Measurements from ENCODE around the gene DCLRE1C.
"Not testable (repeated sequence)": the region's sequence is repeated elsewhere in the genome, so short reads cannot be mapped to it uniquely, and the experiment has no call there.

Gene DCLRE1C

DNA sequence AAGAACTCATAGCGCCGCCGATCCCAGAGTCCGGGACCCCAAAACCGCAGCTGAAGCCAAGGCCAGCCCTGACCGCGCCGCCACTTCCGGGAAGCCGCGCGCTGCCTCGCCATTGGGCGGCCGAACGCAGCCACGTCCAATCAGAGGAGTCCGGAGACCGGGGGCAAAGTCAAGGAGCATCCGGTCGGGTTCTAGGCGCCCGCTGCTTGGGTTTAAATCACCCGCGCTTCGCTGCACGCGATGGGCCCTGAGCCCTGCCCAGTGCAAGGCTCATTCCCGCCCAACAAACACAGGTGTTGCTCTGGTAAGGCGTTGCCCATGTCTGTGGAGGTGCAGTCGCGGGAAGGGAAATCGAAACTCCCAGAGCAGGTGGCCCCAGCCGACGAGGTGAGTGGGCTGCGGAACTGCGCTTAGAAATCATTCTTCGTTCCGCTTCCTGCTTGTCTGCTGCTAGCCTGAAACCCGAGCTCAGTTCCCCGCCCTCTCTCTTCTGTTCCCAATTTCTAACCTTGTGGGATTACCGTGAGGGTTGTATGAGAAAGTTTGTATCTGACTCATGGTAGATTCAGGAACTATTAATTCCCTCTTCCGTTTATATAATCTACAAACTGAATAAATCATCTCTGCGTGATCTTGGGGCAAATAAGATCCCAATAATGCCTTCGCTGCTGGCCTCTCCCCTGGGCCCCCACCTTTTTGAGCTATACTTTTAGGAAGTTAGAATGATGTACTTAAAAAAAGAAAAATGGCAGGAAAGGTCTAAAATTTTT, at the start of gene DCLRE1C:
Gene DCLRE1C (minus strand): TSS at position 96 of the 770 bp plus-strand sequence. CDS start 86 bp downstream, at position 10.
- DNase-seq (ENCODE audit: low spot score) = peak; percentile 93

DNA sequence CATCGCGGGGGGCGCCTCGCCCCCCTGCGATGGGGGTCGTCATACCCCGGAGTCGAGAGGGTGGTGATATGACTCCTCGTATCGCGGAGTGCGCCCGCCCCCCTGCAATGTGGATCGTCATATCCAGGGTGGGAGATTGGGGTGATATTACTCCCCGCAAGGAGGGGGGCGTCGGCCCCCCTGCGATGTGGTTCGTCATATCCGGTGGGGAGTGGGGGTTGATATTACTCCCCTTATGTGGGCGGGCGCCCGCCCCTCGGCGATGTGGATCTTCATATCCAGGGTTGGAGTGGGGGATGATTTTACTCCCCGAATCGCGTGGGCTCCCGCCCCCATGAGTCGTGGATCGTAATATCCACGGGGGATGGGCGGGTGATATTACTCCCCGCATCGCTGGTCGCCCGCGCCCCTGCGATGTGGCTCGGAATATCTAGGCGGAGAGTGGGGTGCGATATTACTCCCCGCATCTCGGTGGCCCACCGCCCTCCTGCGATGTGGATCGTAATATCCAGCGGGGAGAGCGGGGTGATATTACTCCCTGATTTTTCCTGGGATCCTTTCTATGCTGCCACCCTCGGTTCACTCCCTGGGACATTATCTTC, 42.2 kb upstream of the DCLRE1C start:
- DNase-seq (ENCODE audit: low spot score) = no peak

DNA sequence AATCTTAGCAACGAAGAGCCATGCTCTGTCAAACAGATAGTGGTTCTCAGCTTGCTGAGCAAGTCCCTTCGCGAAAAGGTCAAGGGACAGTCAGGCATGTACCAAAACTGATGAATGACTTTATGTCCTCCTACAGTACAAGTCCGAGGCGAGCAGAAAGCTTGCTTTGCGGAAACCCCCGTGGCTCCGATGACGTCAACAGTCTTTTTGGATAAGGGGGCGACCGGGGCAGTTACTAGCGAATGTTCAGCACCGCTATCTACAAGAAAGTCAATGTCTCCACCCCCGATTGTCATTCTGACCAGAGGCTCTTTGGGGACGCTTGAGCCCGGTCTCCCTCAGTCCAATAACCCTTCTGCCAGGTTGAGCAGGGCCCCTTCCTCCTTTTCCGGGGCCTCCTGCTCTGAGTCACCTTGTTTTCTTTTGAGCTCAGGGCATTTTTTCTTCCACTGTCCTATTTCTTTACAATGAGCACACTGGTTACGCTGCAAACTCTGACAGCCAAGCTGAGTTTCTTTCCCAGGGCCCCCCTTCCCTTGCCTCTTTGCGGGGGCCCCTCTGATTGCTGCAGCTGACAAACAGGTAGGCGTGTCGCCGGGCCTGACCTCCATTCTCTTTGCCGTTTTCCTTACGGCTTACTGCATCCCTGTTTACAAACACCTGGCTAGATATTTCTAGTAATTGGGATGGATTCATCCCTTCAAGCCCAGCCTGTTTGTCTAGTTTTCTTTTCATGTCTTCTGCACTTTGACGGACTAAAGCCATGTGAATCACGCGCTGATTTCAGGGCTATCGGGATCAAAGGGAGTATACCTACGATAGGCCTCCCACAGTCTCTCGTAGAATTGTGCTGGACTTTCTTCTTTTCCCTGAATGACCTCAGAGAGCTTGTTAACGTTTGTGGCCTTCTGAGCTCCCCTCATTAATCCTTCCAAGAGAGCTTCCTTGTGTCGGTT, 39.9 kb upstream of the DCLRE1C start:
- not testable (repeated sequence) for DNase-seq (ENCODE audit: low spot score)

DNA sequence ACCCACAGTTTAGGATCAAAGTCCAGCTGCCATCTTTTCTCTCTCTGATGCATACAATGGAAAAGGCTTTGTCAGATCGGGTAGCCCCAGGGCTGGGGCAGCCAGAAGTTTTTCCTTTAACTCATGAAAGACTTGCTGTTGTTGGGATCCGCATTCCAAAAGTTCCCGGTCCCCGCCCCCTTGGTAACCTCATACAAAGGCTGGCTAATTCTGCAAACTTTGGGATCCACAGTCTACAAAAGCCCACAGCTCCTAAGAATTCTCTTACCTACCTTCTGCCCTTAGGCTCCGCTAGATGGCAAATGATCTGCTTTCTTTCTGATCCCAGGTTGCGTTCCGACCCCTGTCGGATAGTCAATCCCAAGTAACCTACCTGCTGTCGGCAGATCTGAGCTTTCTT, 38.4 kb upstream of the DCLRE1C start:
- not testable (repeated sequence) for DNase-seq (ENCODE audit: low spot score)

- DNase-seq (ENCODE audit: low spot score) = peak; percentile 52
Measured at GRCh38 chr10:14991035-14991749, 37.3 kb upstream of the DCLRE1C start.

- DNase-seq (ENCODE audit: low spot score) = not testable (repeated sequence)
Measured at GRCh38 chr10:14989552-14989951, 35.7 kb upstream of the DCLRE1C start.

DNA sequence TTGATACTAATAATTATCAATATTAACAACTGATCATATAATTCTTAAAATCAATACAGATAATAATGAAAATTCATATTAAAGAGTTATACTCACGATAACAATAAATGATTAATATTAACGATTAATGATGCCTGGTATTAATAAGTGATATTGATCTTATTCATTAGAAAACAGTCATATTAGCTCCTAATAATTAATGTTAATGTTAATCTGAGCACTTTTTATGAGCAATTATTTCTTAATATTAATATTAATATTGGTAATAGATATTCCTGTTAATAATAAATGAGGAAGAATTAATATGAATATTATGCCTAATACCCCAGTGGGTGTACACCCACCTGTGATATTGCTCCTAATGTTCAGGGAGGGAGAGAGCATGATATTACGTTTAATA, 28.8 kb upstream of the DCLRE1C start:
- DNase-seq (ENCODE audit: low spot score) = no peak

DNA sequence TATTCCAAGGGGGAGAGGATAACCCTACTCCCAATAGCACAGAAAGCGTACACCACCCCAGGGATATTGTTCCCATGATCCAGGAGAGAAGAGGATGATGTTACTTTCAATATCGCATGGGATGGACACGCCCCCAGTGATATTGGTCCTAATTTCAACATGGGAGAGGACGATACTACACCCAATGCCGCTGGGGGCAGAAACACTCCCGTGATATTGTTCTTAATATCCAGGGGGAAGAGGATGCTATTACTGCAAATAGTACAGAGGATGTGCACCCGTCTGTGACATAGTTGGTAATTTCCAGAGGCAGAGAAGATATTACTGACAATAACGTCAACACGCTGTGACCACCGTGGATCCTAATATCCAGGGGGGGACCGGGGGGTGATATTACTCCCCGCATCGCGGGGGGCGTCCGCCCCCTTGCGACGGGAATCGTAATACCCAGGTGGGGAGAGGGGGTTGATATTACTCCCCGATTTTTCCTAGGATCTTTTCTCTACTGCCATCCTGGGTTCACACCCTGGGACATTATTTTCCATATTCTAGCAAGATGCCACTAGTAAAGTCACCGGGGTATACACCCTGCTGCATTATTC, 21.9 kb upstream of the DCLRE1C start:
- DNase-seq (ENCODE audit: low spot score) = no peak

- DNase-seq (ENCODE audit: low spot score) = not testable (repeated sequence)
Measured at GRCh38 chr10:14974153-14974998, 20.5 kb upstream of the DCLRE1C start.

DNA sequence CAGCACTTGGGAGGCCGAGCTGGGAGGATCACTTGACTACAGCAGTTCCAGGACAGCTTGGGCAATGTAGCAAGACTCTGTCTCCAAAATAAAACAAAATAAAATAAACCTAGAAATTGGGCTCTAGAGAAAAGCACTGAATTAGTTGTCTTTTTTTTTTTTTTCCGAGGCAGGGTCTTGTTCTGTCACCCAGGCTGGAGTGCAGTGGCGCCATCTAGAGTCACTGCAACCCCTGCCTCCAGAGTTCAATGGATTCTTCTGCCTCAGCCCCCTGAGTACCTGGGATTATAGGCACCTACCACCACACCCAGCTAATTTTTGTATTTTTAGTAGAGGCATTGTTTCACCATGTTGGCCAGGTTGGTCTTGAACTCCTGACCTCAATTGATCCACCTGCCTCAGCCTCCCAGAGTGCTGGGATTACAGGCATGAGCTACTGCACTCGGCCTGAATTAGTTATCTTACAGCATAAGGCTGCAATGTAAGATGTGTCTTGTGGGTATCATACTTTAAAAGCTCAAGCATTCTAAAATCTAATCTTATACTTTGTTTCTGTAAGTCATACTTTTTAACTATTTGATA, 18.1 kb upstream of the DCLRE1C start:
- DNase-seq (ENCODE audit: low spot score) = no peak

GRCh38 chr10:14967897-14968296, 14.0 kb upstream of the DCLRE1C start:
- DNase-seq (ENCODE audit: low spot score) = no peak

GRCh38 chr10:14959221-14960057, 5.5 kb upstream of the DCLRE1C start, which contains the start of gene MEIG1:
TSS of gene MEIG1 (plus strand) at chr10:14959388. CDS start at chr10:14966469, 7,081 bp downstream.
- peak; percentile 98 for DNase-seq (ENCODE audit: low spot score)

DNA sequence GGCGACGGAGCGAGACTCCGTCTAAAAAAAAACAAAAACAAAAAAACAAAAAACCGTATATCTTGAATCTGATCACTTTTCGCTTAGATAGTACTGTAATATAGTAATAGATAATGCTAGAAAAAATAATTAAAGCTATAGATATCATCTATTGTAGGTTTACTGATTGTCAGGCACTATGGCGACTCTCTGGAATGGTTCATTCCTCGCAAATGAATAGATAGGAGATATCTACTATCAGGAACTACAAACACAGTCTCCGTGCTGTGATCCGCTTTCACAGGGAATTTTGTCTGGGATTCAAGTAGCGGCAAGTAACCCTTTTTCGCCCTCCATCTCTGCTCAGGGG, 5.0 kb upstream of the DCLRE1C start:
- no peak for DNase-seq (ENCODE audit: low spot score)

- no peak for DNase-seq (ENCODE audit: low spot score)
Measured at GRCh38 chr10:14954934-14955333, 1.0 kb upstream of the DCLRE1C start.

DNA sequence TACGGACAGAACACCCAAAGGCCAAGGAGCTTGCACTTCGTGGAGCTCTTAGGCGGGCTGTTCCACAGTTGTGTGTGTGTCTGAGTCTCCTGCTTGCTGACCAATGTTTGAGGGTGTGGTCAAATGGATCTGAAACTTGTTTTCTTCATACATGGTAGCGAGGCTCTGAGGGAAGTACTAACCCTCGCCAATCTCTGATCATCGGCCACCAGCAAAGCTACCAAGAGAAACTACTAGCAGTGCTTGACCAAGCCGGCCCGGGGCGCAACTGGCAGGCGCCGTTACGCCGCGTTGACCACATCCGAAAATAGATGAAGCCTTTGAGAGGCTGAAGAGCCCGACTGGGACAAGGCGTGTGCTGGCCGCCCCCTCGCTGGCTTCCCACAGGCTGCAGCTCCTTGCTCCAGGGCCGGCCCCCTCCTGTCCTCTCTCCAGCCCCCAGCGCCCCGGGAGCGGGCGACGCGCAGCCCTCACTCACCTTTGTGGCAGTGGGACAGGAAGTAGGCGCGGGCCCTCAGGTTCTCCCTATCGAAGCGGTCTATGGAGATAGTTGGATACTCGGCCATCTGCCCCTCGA, 384 bp downstream of the DCLRE1C start:
- DNase-seq (ENCODE audit: low spot score) = no peak

DNA sequence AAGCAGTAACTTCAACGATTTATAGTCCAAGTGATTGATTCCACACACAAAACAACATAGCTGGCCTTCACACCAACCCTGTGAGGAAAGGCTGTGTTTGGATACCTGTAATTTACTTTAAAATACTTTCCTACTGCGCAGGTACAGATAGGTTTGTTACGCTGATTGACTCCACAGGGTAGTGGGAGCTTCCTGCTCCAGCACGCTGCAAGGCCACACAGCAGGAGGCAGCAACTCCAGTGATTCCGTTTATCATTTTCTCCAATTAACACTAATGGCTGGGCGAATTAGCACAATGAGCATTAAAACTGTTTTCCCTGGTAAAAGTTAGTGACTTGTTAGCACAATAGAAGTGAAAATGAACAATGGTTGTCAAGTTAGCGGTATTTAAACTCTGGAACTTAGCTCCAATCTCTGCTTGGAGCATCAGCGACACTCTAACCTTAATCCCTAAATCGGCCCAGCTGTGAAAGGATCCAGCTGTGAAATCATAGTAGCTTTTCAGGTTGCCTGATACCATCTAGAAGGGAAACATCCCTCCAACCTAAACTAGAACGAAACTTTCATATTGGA, 959 bp downstream of the DCLRE1C start:
- DNase-seq (ENCODE audit: low spot score) = no peak

- no peak for DNase-seq (ENCODE audit: low spot score)
Measured at GRCh38 chr10:14949291-14949690, 4.6 kb downstream of the DCLRE1C start.

GRCh38 chr10:14947268-14947667, 6.6 kb downstream of the DCLRE1C start:
- DNase-seq (ENCODE audit: low spot score) = no peak

Measured in ecto neural progenitor cell (in vitro differentiated cells).